ENCODE results near the gene VARS1. TPM values are rescaled to one million over a fixed set of nuclear protein-coding genes. Genes with fewer than 3 reads are reported as not detected.
"Not testable (repeated sequence)": the region's sequence is repeated elsewhere in the genome, so short reads cannot be mapped to it uniquely, and the experiment has no call there.

Gene VARS1
- total and polyA plus RNA-seq, 7 donors: 6.0 to 50.9 (median 25.0) TPM

DNA sequence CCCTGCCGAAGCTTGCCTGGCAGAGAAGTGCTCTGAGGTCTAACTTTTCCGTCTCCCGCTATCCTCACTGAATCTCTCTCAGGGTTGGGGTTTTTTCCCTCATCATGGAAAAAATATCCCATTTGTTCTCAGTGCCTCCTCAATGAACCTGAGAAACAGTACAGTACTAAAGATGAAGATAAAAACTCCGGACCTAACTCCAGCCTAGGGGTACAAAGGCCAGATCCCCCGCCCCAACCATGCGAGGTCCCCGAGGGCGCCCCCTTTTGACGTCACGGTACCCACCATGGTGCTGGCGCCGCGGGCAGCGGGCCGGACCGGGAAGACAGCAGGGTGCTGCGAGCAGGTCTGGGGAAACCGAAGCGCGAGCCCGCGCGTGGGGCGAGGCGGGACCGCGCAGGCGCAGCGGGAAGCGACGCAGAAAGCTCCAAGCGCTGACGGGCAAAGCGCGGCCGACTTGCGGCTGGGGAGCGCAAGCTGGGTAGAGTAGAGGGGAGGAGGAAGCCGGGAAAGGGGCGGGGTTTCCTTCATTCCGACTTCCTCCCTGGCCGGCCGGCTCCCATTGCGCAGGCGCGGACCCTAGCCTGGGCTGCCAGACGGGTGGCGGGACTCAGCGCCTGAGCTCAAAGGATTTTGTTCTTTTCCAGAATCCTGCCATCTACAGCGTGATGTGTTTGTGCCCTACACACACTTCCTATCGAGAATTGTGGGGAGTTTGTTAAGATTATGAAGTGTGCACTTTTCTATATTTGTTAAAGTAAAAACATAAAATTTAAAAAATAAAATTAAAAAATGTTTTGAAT, 11.1 kb upstream of the VARS1 start, which contains the start of gene LSM2:
TSS of gene LSM2 (minus strand) at position 497 of the 803 bp plus-strand sequence. CDS start at position 288, 209 bp downstream.
- TF ChIP-seq POLR2A (IDR thresholded peaks at IDR 0.05): peak; percentile 66 to 76
- peak; percentile 91 to 97 (median 95) for TF ChIP-seq POLR2AphosphoS5 (IDR thresholded peaks at IDR 0.05)
- peak in 1 of 4 donors; percentile 80 for TF ChIP-seq EP300 (IDR thresholded peaks at IDR 0.05)
- TF ChIP-seq CTCF (IDR thresholded peaks at IDR 0.05): no peak
- Histone ChIP-seq H3K4me3 (peak within 1 kb of the TSS; percentile 51 to 64 (median 58)), H3K27ac (peak within 1 kb of the TSS; percentile 87 to 98 (median 92)), H3K36me3 (peaks cover 0 to 16% (median 0%) of the 10 kb centered on the region in 4 donors), H3K27me3 (no peaks in the 10 kb centered on the region), H3K9me3 (no peaks in the 10 kb centered on the region), H3K4me1 (peaks cover 0 to 25% (median 19%) of the 10 kb centered on the region in 4 donors)
- intact Hi-C loops (cut with DNase I): loop anchor here (1.0 kb wide), 1 partner anchor 16 kb away; no protein-coding TSS in a partner anchor
- 0% methylated on average over 51 of the region's 51 CpGs for WGBS, 2 donors
- DNase-seq: peak; percentile 99

GRCh38 chr6:31805939-31806469, 10.5 kb upstream of the VARS1 start:
- Histone ChIP-seq H3K4me1 (peaks cover 0 to 25% (median 19%) of the 10 kb centered on the region in 4 donors), H3K4me3 (peak overlapping the region; percentile 51 to 64 (median 58)), H3K27ac (peak overlapping the region; percentile 87 to 98 (median 92)), H3K36me3 (peaks cover 0 to 21% (median 0%) of the 10 kb centered on the region in 4 donors), H3K27me3 (no peaks in the 10 kb centered on the region), H3K9me3 (no peaks in the 10 kb centered on the region)
- 13 to 14% methylated on average over 7 of the region's 7 CpGs for WGBS, 2 donors
- intact Hi-C loops (cut with DNase I): loop anchor here (1.0 kb wide), 1 partner anchor 16 kb away; no protein-coding TSS in a partner anchor
- TF ChIP-seq CTCF (IDR thresholded peaks at IDR 0.05) (no peak), POLR2AphosphoS5 (IDR thresholded peaks at IDR 0.05) (no peak)
- DNase-seq: no peak

DNA sequence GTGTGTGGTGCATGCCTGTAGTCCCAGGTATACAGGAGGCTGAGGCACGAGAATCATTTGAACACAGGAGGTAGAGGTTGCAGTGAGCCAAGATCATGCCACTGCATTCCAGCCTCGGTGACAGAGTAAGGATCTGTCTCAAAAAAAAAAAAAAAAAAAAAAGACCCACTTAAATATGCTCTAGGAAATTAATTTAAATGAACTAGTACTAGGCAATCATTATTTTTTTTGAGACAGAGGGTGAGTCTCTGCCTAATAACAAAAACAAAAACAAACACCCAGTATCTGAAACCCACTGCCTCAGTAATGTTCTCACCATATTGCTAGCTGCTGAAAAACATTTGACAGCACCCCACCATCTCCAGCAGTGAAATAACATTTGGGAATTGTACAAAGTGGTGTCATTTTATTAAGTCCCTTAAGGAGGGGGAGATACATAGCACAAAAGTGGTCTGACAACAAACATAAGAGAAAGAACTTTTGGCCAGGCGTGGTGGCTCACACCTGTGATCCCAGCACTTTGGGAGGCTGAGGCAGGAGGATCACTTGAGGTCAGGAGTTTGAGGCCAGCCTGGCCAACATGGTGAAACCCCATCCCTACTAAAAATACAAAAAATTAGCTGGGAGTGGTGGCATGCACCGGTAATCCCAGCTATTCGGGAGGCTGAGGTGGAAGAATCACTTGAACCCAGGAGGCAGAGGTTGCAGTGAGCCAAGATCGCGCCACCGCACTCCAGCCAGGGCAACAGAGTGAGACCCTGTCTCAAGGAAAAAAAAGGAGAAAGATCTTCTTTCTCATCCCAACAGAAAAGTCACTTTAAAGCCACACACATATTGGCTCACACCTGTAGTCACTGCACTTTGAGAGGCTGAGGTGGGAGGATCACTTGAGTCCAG, 5.7 kb upstream of the VARS1 start:
- H3K27me3 ChIP-seq; H3K4me3 ChIP-seq; H3K27ac ChIP-seq; DNase-seq; H3K9me3 ChIP-seq; intact Hi-C loops (cut with DNase I): not testable (repeated sequence)
- Histone ChIP-seq H3K4me1 (peaks cover 0 to 16% (median 12%) of the 10 kb centered on the region in 4 donors), H3K36me3 (peaks cover 0 to 29% (median 0%) of the 10 kb centered on the region in 4 donors)
- 96 to 97% methylated on average over 8 of the region's 8 CpGs for WGBS, 2 donors

DNA sequence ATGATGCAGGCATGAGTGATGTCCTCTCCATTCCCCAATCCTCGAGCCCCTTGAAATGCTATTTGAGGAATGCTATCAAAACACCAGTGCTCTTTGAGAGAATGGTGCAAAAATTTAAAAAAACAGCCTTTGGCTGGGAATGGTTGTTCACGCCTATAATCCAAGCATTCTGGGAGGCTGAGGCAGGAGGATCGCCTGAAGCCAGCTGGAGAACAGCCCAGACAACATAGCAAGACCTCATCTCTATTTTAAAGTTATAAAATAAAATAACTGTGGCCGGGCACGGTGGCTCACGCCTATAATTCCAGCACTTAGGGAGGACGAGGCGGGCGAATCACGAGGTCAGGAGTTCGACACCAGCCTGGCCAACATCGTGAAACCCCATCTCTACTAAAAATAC, 4.2 kb upstream of the VARS1 start:
- H3K27ac ChIP-seq: no peak overlapping the region
- TF ChIP-seq POLR2AphosphoS5 (IDR thresholded peaks at IDR 0.05) (no peak), EP300 (IDR thresholded peaks at IDR 0.05) (no peak), POLR2A (IDR thresholded peaks at IDR 0.05) (no peak), CTCF (IDR thresholded peaks at IDR 0.05) (no peak)
- no peak overlapping the region for H3K4me3 ChIP-seq
- peaks cover 0 to 13% (median 7%) of the 10 kb centered on the region in 4 donors for H3K4me1 ChIP-seq
- DNase-seq: no peak
- intact Hi-C loops (cut with DNase I): no loop called here
- WGBS, 2 donors: 83 to 88% methylated on average over 12 of the region's 12 CpGs
- H3K9me3 ChIP-seq: no peaks in the 10 kb centered on the region
- peaks cover 0 to 29% (median 0%) of the 10 kb centered on the region in 4 donors for H3K36me3 ChIP-seq
- H3K27me3 ChIP-seq: no peaks in the 10 kb centered on the region

Measured in sigmoid colon (tissue), 7 donors.